Thyroid gland (tissue), 4 donors: ENCODE results near the gene HOXB2. TPM values are rescaled to one million over a fixed set of nuclear protein-coding genes. Genes with fewer than 3 reads are reported as not detected.

Experiments
- DNase-seq, 2 donors: peaks; one replicate each; pipeline ENCODE4 v3.0.0-alpha.2; 2019
- H3K27ac ChIP-seq, 3 donors: fragments of 200-600 bp; sonication (generic); 1 replicate in 2 of 3; 2 replicates in 1 of 3; pipeline ENCODE4 v1.5.1; 2016 to 2019; ENCODE audit warnings: mild to moderate bottlenecking in 1 of 3, moderate library complexity in 1 of 3
- H3K27me3 ChIP-seq: fragments of 200-600 bp; sonication (generic); one replicate; pipeline ENCODE4 v1.5.1; 2019
- H3K36me3 ChIP-seq, 2 donors: fragments of 200-600 bp; sonication (generic); one replicate each; pipeline ENCODE4 v1.5.1; 2016 to 2019
- H3K4me1 ChIP-seq, 2 donors: fragments of 200-600 bp; sonication (generic); one replicate each; pipeline ENCODE4 v1.5.1; 2017 to 2019
- H3K4me3 ChIP-seq, 3 donors: fragments of 200-600 bp; sonication (generic); replicated peaks in 1 of 3; 1 replicate in 2 of 3; 2 replicates in 1 of 3; pipeline ENCODE4 v1.5.1; 2016; ENCODE audit warnings: mild to moderate bottlenecking in 1 of 3
- H3K9me3 ChIP-seq: fragments of 200-600 bp; sonication (generic); one replicate; pipeline ENCODE4 v1.5.1; 2017
- POLR2A ChIP-seq, 2 donors: fragments of 450-650 bp; IDR thresholded peaks; one replicate each; pipeline ENCODE4 v1.6.1; 2017; ENCODE audit warnings: antibody characterized with exemption in 2 of 2, mild to moderate bottlenecking in 2 of 2, moderate library complexity in 1 of 2
- WGBS, 2 donors: methylation state at CpG; one replicate each; pipeline ENCODE4 v1.1.5; 2017; 5-methylcytosine and 5-hydroxymethylcytosine counted together
- intact Hi-C: fragments of 100-400 bp; cut with DNase I; formaldehyde crosslinking; loops from one replicate; pipeline ENCODE4 v1.15.1; 2023
- total RNA-seq, 4 donors: library from RNA; depleted of rRNA; stranded (reverse); fragments of >200 nt; gene quantifications; one replicate each; pipeline ENCODE4 v1.2.3, GENCODE V29; 2016
- TF ChIP-seq, protein P1 (sequence below), 6 experiments: fragments of 200-600 bp in 3 of 6; fragments of 450-650 bp in 3 of 6; sonication (generic) in 3 of 6; IDR thresholded peaks; one replicate each; pipeline ENCODE4 v1.5.1; 2016 to 2019; ENCODE audit warnings: antibody characterized with exemption in 6 of 6, mild to moderate bottlenecking in 2 of 6, inconsistent platforms in 1 of 6, moderate library complexity in 1 of 6

The HOXB2 gene
- total RNA-seq, 4 donors from 2014 or later: 2.6 to 9.4 (median 5.2) TPM

DNA sequence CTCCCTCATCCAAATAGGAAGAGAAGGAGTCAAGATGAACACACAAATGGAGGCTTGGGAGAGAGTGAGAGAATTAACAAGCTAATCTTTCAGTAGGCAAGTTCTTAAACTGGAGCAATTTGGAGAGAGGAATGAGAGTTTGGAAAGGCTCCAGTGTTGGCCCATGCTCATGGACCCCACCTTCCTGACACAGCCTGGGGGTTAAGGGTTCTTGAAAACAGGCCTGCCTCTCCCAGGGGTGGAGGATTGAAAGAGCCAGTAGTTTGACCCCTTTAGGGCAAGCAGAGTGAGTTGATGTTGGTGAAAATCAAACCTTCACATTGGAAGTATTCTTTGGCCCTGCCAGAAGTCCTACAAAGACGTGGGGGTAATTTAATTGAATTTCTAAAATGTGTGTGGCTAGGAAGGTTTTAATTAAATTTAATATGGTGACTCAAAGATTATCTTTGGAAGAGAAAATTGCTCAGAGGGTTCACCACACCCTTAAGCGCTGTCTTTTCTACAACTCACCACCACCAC, 39.4 kb upstream of the HOXB2 start:
- no peak overlapping the region for H3K27ac ChIP-seq
- no peaks in the 10 kb centered on the region for H3K36me3 ChIP-seq
- intact Hi-C loops: no loop called here
- H3K4me1 ChIP-seq: peaks cover 0 to 23% of the 10 kb centered on the region in 2 donors
- no peaks in the 10 kb centered on the region for H3K9me3 ChIP-seq
- TF ChIP-seq, protein P1, sequence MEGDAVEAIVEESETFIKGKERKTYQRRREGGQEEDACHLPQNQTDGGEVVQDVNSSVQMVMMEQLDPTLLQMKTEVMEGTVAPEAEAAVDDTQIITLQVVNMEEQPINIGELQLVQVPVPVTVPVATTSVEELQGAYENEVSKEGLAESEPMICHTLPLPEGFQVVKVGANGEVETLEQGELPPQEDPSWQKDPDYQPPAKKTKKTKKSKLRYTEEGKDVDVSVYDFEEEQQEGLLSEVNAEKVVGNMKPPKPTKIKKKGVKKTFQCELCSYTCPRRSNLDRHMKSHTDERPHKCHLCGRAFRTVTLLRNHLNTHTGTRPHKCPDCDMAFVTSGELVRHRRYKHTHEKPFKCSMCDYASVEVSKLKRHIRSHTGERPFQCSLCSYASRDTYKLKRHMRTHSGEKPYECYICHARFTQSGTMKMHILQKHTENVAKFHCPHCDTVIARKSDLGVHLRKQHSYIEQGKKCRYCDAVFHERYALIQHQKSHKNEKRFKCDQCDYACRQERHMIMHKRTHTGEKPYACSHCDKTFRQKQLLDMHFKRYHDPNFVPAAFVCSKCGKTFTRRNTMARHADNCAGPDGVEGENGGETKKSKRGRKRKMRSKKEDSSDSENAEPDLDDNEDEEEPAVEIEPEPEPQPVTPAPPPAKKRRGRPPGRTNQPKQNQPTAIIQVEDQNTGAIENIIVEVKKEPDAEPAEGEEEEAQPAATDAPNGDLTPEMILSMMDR (IDR thresholded peaks at IDR 0.05): no peak
- no peak for TF ChIP-seq POLR2A (IDR thresholded peaks at IDR 0.05)
- no peak for DNase-seq
- 25 to 30% methylated on average over 2 of the region's 2 CpGs for WGBS, 2 donors
- H3K4me3 ChIP-seq: no peak overlapping the region
- peaks cover 80% of the 10 kb centered on the region for H3K27me3 ChIP-seq

DNA sequence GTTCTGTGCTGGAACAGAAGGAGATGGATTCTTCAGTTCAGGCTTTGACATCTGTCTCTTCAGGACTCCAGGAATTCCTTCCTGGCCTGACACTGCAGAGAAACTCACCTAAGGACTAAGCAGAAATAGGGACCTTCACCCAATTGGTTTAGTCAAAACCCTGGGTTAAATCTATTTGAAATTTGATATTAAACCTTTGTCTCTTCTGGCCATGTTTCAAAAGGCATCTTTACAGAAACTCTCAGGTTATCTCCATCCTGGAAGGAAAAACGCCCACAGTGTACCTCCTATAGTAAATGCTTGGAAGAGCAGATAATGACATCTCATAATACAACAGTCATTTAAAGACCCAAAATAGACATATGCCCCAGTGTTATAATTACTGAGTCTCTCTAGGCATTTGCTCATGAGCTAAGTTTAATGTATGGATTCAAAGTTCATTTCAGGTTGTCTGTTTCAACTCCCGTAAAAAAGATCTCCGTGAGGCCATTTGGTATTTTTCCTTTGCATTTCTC, 38.9 kb upstream of the HOXB2 start:
- DNase-seq: no peak
- no peak overlapping the region for H3K27ac ChIP-seq
- H3K4me3 ChIP-seq: no peak overlapping the region
- TF ChIP-seq POLR2A (IDR thresholded peaks at IDR 0.05): no peak
- TF ChIP-seq, protein P1 (IDR thresholded peaks at IDR 0.05): no peak
- no peaks in the 10 kb centered on the region for H3K9me3 ChIP-seq
- peaks cover 83% of the 10 kb centered on the region for H3K27me3 ChIP-seq
- H3K36me3 ChIP-seq: no peaks in the 10 kb centered on the region
- H3K4me1 ChIP-seq: peaks cover 0 to 23% of the 10 kb centered on the region in 2 donors
- 41 to 54% methylated on average over 3 of the region's 3 CpGs for WGBS, 2 donors
- intact Hi-C loops: no loop called here

DNA sequence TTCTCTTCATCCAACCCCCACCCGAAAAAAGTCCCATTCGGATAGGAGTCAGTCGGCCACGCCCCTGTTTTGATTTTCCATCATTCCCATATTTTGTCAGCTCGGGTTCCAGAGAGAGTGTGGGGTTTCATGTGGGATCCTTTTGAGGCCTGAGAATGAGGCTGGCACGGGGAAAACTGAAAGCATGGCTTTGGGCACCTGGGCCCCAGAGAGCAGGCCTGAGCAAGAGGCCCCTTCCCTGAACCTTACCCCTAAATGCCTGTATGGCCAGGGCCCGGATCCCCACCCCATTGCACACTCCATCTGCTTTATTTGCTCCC, 37.8 kb upstream of the HOXB2 start:
- WGBS, 2 donors: 28 to 34% methylated on average over 7 of the region's 7 CpGs
- DNase-seq: no peak
- H3K4me1 ChIP-seq: peaks cover 0 to 23% of the 10 kb centered on the region in 2 donors
- H3K4me3 ChIP-seq: no peak overlapping the region
- no peaks in the 10 kb centered on the region for H3K9me3 ChIP-seq
- peaks cover 89% of the 10 kb centered on the region for H3K27me3 ChIP-seq
- peak overlapping the region in 1 of 3 donors; percentile 68 for H3K27ac ChIP-seq
- TF ChIP-seq, protein P1 (IDR thresholded peaks at IDR 0.05): no peak
- TF ChIP-seq POLR2A (IDR thresholded peaks at IDR 0.05): no peak
- H3K36me3 ChIP-seq: no peaks in the 10 kb centered on the region
- intact Hi-C loops: no loop called here

DNA sequence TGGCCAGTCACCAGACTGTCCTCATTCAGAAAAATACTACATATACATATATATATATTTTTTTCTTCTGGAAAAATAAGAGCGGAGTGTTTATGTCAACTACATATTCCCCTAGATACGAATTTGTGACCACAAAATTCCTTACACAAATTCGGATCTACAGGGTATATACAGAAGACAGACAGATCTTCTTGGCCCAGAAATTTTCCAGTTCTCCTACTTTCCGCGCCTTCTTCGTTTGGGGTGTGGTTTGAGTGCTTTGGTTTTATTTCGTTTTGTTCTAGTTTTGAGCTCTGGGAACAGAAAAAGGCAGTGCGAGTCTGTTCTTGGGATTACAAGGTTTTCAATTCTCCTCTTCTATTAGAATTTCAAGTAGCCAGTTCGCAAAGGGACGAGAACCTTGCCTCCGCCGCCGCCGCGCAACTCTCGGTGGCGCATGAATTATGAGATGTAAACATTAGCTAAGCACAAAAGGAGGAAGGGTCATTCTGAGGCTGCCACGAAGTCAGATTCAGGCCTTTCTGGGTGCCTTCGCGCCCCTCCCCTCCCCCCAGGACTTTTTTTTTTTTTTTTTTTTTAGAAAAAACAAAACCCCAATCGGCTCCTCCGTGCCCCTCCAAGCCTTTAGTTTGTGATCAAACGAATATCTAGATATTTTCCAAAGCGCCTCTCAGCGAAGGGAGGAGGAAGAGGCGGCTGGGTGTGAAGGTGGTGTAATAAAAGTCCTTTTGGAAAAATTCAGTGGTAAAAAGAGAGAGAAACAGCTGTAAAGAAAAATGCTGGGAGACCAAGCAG, 35.0 kb upstream of the HOXB2 start:
- H3K4me3 ChIP-seq: no peak overlapping the region
- no peak overlapping the region for H3K27ac ChIP-seq
- TF ChIP-seq POLR2A (IDR thresholded peaks at IDR 0.05): no peak
- TF ChIP-seq, protein P1 (IDR thresholded peaks at IDR 0.05): no peak
- H3K9me3 ChIP-seq: no peaks in the 10 kb centered on the region
- intact Hi-C loops: no loop called here
- no peak for DNase-seq
- peaks cover 80% of the 10 kb centered on the region for H3K27me3 ChIP-seq
- no peaks in the 10 kb centered on the region for H3K36me3 ChIP-seq
- WGBS, 2 donors: 21 to 40% methylated on average over 26 of the region's 26 CpGs
- H3K4me1 ChIP-seq: peaks cover 0 to 22% of the 10 kb centered on the region in 2 donors

DNA sequence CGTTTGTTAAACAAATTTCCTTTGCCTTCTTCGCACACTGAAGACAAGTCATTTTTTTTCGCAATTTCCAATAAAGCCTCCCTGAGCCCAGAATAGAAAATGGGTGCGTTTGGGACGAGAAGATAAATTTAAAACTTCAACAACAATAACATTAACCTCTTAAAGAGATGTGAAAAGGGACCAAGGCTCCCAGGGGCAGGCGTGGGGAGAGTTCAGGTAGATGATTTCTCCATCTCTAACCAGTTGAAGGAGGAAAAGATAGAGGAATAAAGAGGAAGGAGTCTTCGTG, 34.5 kb upstream of the HOXB2 start:
- TF ChIP-seq, protein P1 (IDR thresholded peaks at IDR 0.05): no peak
- H3K9me3 ChIP-seq: no peaks in the 10 kb centered on the region
- H3K27me3 ChIP-seq: peaks cover 79% of the 10 kb centered on the region
- H3K4me1 ChIP-seq: peaks cover 0 to 20% of the 10 kb centered on the region in 2 donors
- 18 to 45% methylated on average over 7 of the region's 7 CpGs for WGBS, 2 donors
- H3K4me3 ChIP-seq: no peak overlapping the region
- intact Hi-C loops: no loop called here
- H3K36me3 ChIP-seq: no peaks in the 10 kb centered on the region
- no peak overlapping the region for H3K27ac ChIP-seq
- no peak for DNase-seq
